ENCODE data around the gene GCN1. TPM values are rescaled to one million over a fixed set of nuclear protein-coding genes. Genes with fewer than 3 reads are reported as not detected.
A peak's percentile ranks its signal among the peaks of the same experiment; 100 is the strongest.

The GCN1 gene
- total and polyA plus RNA-seq, 12 donors, result 9.7 to 41.3 (median 34.0) TPM

GRCh38 chr12:120212301-120212700, 17.8 kb upstream of the GCN1 start:
- ATAC-seq (no peak), DNase-seq (no peak)
- Histone ChIP-seq H3K27me3 (no peaks in the 10 kb centered on the region), H3K36me3 (peaks cover 0 to 89% (median 46%) of the 10 kb centered on the region in 9 donors), H3K4me1 (peaks cover 0 to 2% (median 0%) of the 10 kb centered on the region in 9 donors), H3K4me3 (no peak overlapping the region), H3K9me3 (no peaks in the 10 kb centered on the region), H3K27ac (no peak overlapping the region)
- WGBS, 2 donors, result 95% methylated on average over 24 of the region's 24 CpGs
- no peak for TF ChIP-seq CTCF (IDR thresholded peaks at IDR 0.05)
- intact Hi-C loops (cut with DNase I), result no loop called here

DNA sequence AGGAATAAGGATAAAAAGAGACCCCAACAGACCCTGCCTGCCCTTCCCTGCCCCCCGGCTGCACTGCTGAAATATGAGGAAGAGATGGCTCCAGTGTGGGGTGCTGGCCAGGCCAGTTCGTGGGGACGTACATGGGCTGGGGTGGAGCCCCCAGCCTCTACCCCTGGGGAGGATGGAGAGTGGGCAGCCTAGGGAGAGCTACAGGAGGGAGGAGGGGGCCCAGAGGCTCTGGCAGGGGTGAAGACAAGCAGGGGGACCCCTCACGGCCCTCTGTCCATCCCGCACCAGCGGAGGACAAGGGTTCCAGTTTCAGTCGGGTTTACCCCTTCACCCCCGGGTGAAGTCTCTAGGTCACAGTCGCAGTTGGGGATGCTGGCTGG, 17.4 kb upstream of the GCN1 start:
- WGBS, 2 donors, result 83 to 89% methylated on average over 9 of the region's 9 CpGs
- ATAC-seq, result peak in 1 of 8 donors; percentile 20
- H3K9me3 ChIP-seq, result no peaks in the 10 kb centered on the region
- no peak overlapping the region for H3K4me3 ChIP-seq
- no peaks in the 10 kb centered on the region for H3K4me1 ChIP-seq
- H3K27me3 ChIP-seq, result no peaks in the 10 kb centered on the region
- intact Hi-C loops (cut with DNase I), result no loop called here
- no peak overlapping the region for H3K27ac ChIP-seq
- no peak for DNase-seq
- no peak for TF ChIP-seq CTCF (IDR thresholded peaks at IDR 0.05)
- peaks cover 0 to 88% (median 46%) of the 10 kb centered on the region in 9 donors for H3K36me3 ChIP-seq

- WGBS, 2 donors, result 91 to 94% methylated on average over 12 of the region's 12 CpGs
- ATAC-seq, result no peak
- no peak for DNase-seq
- Histone ChIP-seq H3K36me3 (peaks cover 0 to 88% (median 46%) of the 10 kb centered on the region in 9 donors), H3K27me3 (no peaks in the 10 kb centered on the region), H3K27ac (no peak overlapping the region), H3K4me1 (no peaks in the 10 kb centered on the region), H3K9me3 (no peaks in the 10 kb centered on the region), H3K4me3 (no peak overlapping the region)
- no peak for TF ChIP-seq CTCF (IDR thresholded peaks at IDR 0.05)
- intact Hi-C loops (cut with DNase I), result no loop called here
Measured at GRCh38 chr12:120211243-120211903, 16.9 kb upstream of the GCN1 start.

DNA sequence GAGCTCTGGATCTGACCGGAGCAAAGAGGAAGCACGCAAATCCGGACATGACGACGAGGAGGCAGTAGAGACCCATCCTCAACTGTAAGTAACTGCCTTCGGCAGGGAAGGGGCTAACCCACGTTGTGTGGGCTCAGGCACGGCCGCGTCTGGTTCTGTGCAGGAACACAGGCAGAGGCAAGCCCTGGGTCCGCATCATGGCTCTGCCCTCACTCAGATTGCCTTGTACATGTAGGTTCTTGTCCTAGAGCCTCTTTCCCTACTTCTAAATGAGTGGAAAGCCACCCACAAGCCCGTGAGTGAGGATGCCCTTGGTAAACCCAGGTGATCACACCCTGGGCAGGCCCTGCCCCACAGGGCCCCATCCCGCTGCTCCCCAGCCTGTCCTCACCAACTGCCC, 15.3 kb upstream of the GCN1 start:
- H3K9me3 ChIP-seq, result no peaks in the 10 kb centered on the region
- DNase-seq, result no peak
- no peaks in the 10 kb centered on the region for H3K27me3 ChIP-seq
- intact Hi-C loops (cut with DNase I), result no loop called here
- 93 to 95% methylated on average over 13 of the region's 13 CpGs for WGBS, 2 donors
- H3K27ac ChIP-seq, result no peak overlapping the region
- no peak for TF ChIP-seq CTCF (IDR thresholded peaks at IDR 0.05)
- H3K36me3 ChIP-seq, result peaks cover 0 to 75% (median 43%) of the 10 kb centered on the region in 9 donors
- no peak overlapping the region for H3K4me3 ChIP-seq
- H3K4me1 ChIP-seq, result no peaks in the 10 kb centered on the region
- no peak for ATAC-seq

Data from heart right ventricle (tissue), 16 donors.